A673 (cell line): Measurements from ENCODE around the gene SEMA6D. TPM values are rescaled to one million over a fixed set of nuclear protein-coding genes. Genes with fewer than 3 reads are reported as not detected.

ENCODE experiments used
- BruUV-seq: library from RNA; stranded (reverse); fragments of 400-500 nt; replicated peaks from 2 replicates; lab custom pipeline; 2021; lab: Mats Ljungman, UMichigan
- CTCF ChIA-PET: fragments of 300-600 bp; sonication (Branson Sonifier 250); formaldehyde crosslinking; loops from one replicate; lab custom pipeline; 2022; ENCODE audit warnings: antibody characterized with exemption; lab: Charles Lee
- POLR2A ChIA-PET: fragments of 300-600 bp; sonication (Branson Sonifier 250); formaldehyde crosslinking; loops from one replicate; lab custom pipeline; 2022; ENCODE audit warnings: antibody characterized with exemption; ENCODE audit not compliant: low non-redundant PET; lab: Charles Lee
- DNase-seq: peaks from one replicate; pipeline ENCODE4 v3.0.0-alpha.2; 2015; ENCODE audit warnings: low spot score
- H3K27ac ChIP-seq: fragments of 200-600 bp; sonication (generic); 2 replicates; pipeline ENCODE4 v1.5.1; 2016; ENCODE audit warnings: mixed run types, low read depth, mild to moderate bottlenecking, mixed read lengths, antibody characterized with exemption, low read length; ENCODE audit not compliant: poor library complexity, severe bottlenecking
- H3K27me3 ChIP-seq: fragments of 200-600 bp; sonication (generic); replicated peaks from 2 replicates; pipeline ENCODE4 v1.6.1; 2017; ENCODE audit warnings: mixed run types, low read depth, mild to moderate bottlenecking, mixed read lengths, antibody characterized with exemption, low read length; ENCODE audit not compliant: insufficient read depth, poor library complexity
- H3K36me3 ChIP-seq: fragments of 200-600 bp; sonication (generic); 2 replicates; pipeline ENCODE4 v1.6.1; 2016; ENCODE audit warnings: mixed run types, mild to moderate bottlenecking, mixed read lengths, antibody characterized with exemption, low read length; ENCODE audit not compliant: insufficient read depth, poor library complexity, severe bottlenecking
- H3K4me1 ChIP-seq: fragments of 200-600 bp; sonication (generic); 2 replicates; pipeline ENCODE4 v1.6.1; 2017; ENCODE audit warnings: mixed run types, mild to moderate bottlenecking, mixed read lengths, antibody characterized with exemption, low read length; ENCODE audit not compliant: insufficient read depth, poor library complexity, severe bottlenecking
- H3K4me3 ChIP-seq: fragments of 200-600 bp; sonication (generic); 2 replicates; pipeline ENCODE4 v1.5.1; 2016; ENCODE audit warnings: low read depth, mixed run types, mild to moderate bottlenecking, mixed read lengths, low read length; ENCODE audit not compliant: poor library complexity, severe bottlenecking
- H3K9me3 ChIP-seq: fragments of 200-600 bp; sonication (generic); 2 replicates; pipeline ENCODE4 v1.6.1; 2016; ENCODE audit warnings: mixed run types, low read depth, mild to moderate bottlenecking, mixed read lengths, antibody characterized with exemption, low read length; ENCODE audit not compliant: poor library complexity, severe bottlenecking
- CTCF ChIP-seq: fragments of 300-800, 200-600 bp; sonication (generic); conservative IDR thresholded peaks from 2 replicates; pipeline ENCODE4 v1.5.1; 2017; ENCODE audit warnings: low read depth, mild to moderate bottlenecking, antibody characterized with exemption, low read length, moderate library complexity, mixed read lengths
- EZH2 ChIP-seq: fragments of 200-600 bp; sonication (generic); IDR thresholded peaks from 2 replicates; pipeline ENCODE4 v1.6.1; 2017; ENCODE audit warnings: borderline replicate concordance, low read depth, mild to moderate bottlenecking, mixed read lengths, antibody characterized with exemption, low read length; ENCODE audit not compliant: poor library complexity, severe bottlenecking
- intact Hi-C: fragments of 100-400 bp; cut with micrococcal nuclease; formaldehyde crosslinking; loops from one replicate; pipeline ENCODE4 v1.10.0; 2022; ENCODE audit not compliant: unreplicated experiment
- total RNA-seq: library from RNA; stranded (reverse); gene quantifications from 2 replicates; pipeline ENCODE4 v1.2.3, GENCODE V29; 2021

The SEMA6D gene
- total RNA-seq, 1 experiment from 2014 or later = 11.0 TPM

GRCh38 chr15:47741082-47741481 is 23.8 kb downstream of the SEMA6D start:
- DNase-seq = peak; percentile 60
- no TSS peak for BruUV-seq
- TF ChIP-seq EZH2 (no peak), CTCF (no peak)
- Histone ChIP-seq H3K27ac (no peak overlapping the region), H3K4me1 (peaks cover 50% of the 10 kb centered on the region), H3K9me3 (no peaks in the 10 kb centered on the region), H3K4me3 (no peak overlapping the region), H3K36me3 (no peaks in the 10 kb centered on the region), H3K27me3 (no peaks in the 10 kb centered on the region)
- POLR2A ChIA-PET = no interaction called here
- CTCF ChIA-PET = no interaction called here
- intact Hi-C loops = no loop called here

- ChIA-PET CTCF (interaction anchor here (0.5 kb wide), 1 partner anchor 647 kb away, joined by 4 read pairs; no protein-coding TSS in a partner anchor), POLR2A (interaction anchor here (0.6 kb wide), 1 partner anchor 436 kb away, joined by 3 read pairs; the partner anchor contains the start of gene MYEF2)
- no peak for TF ChIP-seq CTCF
- TF ChIP-seq EZH2 = no peak
- Histone ChIP-seq H3K4me1 (peaks cover 41% of the 10 kb centered on the region), H3K4me3 (no peak overlapping the region), H3K27ac (no peak overlapping the region), H3K36me3 (no peaks in the 10 kb centered on the region), H3K9me3 (no peaks in the 10 kb centered on the region), H3K27me3 (no peaks in the 10 kb centered on the region)
- no peak for DNase-seq
- intact Hi-C loops = no loop called here
- no TSS peak for BruUV-seq
Observed at GRCh38 chr15:47741907-47742306, 24.6 kb downstream of the SEMA6D start.

- Histone ChIP-seq H3K27me3 (no peaks in the 10 kb centered on the region), H3K27ac (no peak overlapping the region), H3K4me3 (no peak overlapping the region), H3K9me3 (no peaks in the 10 kb centered on the region), H3K4me1 (peaks cover 37% of the 10 kb centered on the region), H3K36me3 (no peaks in the 10 kb centered on the region)
- CTCF ChIA-PET = interaction anchor here (0.5 kb wide), 1 partner anchor 648 kb away, joined by 4 read pairs; no protein-coding TSS in a partner anchor
- BruUV-seq = no TSS peak
- POLR2A ChIA-PET = interaction anchor here (0.6 kb wide), 1 partner anchor 436 kb away, joined by 3 read pairs; the partner anchor contains the start of gene MYEF2
- TF ChIP-seq CTCF (no peak), EZH2 (no peak)
- intact Hi-C loops = no loop called here
- DNase-seq = no peak
Observed at GRCh38 chr15:47742334-47742733, 25.0 kb downstream of the SEMA6D start.
